MM.1S (cell line): ENCODE measurements around the gene PRR20G.

Experiments
- DNase-seq: peaks from one replicate; pipeline ENCODE4 v3.0.0-alpha.2; 2015
- H2AFZ ChIP-seq: fragments of 300-600 bp; sonication (generic); 2 replicates; pipeline ENCODE4 v1.6.0; 2016; ENCODE audit warnings: antibody characterized with exemption, low read length
- H3F3A ChIP-seq: fragments of 300-600 bp; sonication (generic); 2 replicates; pipeline ENCODE4 v1.6.1; 2016; ENCODE audit warnings: mild to moderate bottlenecking, antibody characterized with exemption, low read length, moderate library complexity, mixed read lengths; ENCODE audit not compliant: insufficient read depth
- H3K27ac ChIP-seq: fragments of 300-600 bp; sonication (generic); 2 replicates; pipeline ENCODE4 v1.5.1; 2016; ENCODE audit warnings: mild to moderate bottlenecking, low read length
- H3K27me3 ChIP-seq: fragments of 300-600 bp; sonication (generic); replicated peaks from 2 replicates; pipeline ENCODE4 v1.6.0; 2016; ENCODE audit warnings: low read length; ENCODE audit not compliant: insufficient read depth
- H3K36me3 ChIP-seq: fragments of 300-600 bp; sonication (generic); replicated peaks from 2 replicates; pipeline ENCODE4 v1.6.1; 2016; ENCODE audit warnings: mild to moderate bottlenecking, low read length, mixed read lengths; ENCODE audit not compliant: insufficient read depth
- H3K4me1 ChIP-seq: fragments of 300-600 bp; sonication (generic); 2 replicates; pipeline ENCODE4 v1.6.1; 2016; ENCODE audit warnings: low read length, mixed read lengths
- H3K4me2 ChIP-seq: fragments of 300-600 bp; sonication (generic); 2 replicates; pipeline ENCODE4 v1.6.0; 2016; ENCODE audit warnings: low read depth, low read length
- H3K4me3 ChIP-seq: fragments of 300-600 bp; sonication (generic); 2 replicates; pipeline ENCODE4 v1.5.1; 2016; ENCODE audit warnings: low read length, mixed read lengths
- H3K79me2 ChIP-seq: fragments of 300-600 bp; sonication (generic); 2 replicates; pipeline ENCODE4 v1.6.1; 2016; ENCODE audit warnings: mixed run types, low read length, mixed read lengths
- H3K9ac ChIP-seq: fragments of 300-600 bp; sonication (generic); 2 replicates; pipeline ENCODE4 v1.6.1; 2016; ENCODE audit warnings: low read length, mixed read lengths
- H3K9me2 ChIP-seq: fragments of 300-600 bp; sonication (generic); replicated peaks from 2 replicates; pipeline ENCODE4 v1.6.1; 2016; ENCODE audit warnings: mild to moderate bottlenecking, low read length, mixed read lengths; ENCODE audit not compliant: insufficient read depth
- H3K9me3 ChIP-seq: fragments of 300-600 bp; sonication (generic); replicated peaks from 2 replicates; pipeline ENCODE4 v1.6.1; 2016; ENCODE audit warnings: mild to moderate bottlenecking, low read length, mixed read lengths; ENCODE audit not compliant: insufficient read depth
- H4K20me1 ChIP-seq: fragments of 300-600 bp; sonication (generic); 2 replicates; pipeline ENCODE4 v1.6.1; 2016; ENCODE audit warnings: mild to moderate bottlenecking, low read length, moderate library complexity, mixed read lengths; ENCODE audit not compliant: insufficient read depth
- EZH2 ChIP-seq: fragments of 300-600 bp; sonication (generic); optimal IDR thresholded peaks from 2 replicates; pipeline ENCODE3; 2017; ENCODE audit warnings: low read depth, mild to moderate bottlenecking, antibody characterized with exemption, low read length, mixed read lengths
- EZH2phosphoT487 ChIP-seq: fragments of 300-600 bp; sonication (generic); IDR thresholded peaks from 2 replicates; pipeline ENCODE4 v1.6.1; 2018; ENCODE audit warnings: antibody characterized with exemption, low read length
- TF ChIP-seq, protein P1 (sequence below): fragments of 300-600 bp; sonication (generic); IDR thresholded peaks from 2 replicates; pipeline ENCODE4 v1.5.1; 2016; ENCODE audit warnings: antibody characterized with exemption, low read length, mixed read lengths

PRR20G gene

GRCh38 chr3:127259882-127260281, 28.0 kb downstream of the PRR20G start:
- Histone ChIP-seq H3K4me3 (no peak overlapping the region), H3K27ac (no peak overlapping the region), H4K20me1 (no peaks in the 10 kb centered on the region), H3K27me3 (0 out of 2 replicates have a peak, but pooled peaks cover 6% of the 10 kb centered on the region), H3K79me2 (no peaks in the 10 kb centered on the region), H2AFZ (no peak overlapping the region), H3K4me2 (no peak overlapping the region), H3K36me3 (no peaks in the 10 kb centered on the region), H3K9ac (no peak overlapping the region), H3K9me3 (no peaks in the 10 kb centered on the region), H3K4me1 (no peaks in the 10 kb centered on the region), H3K9me2 (no peaks in the 10 kb centered on the region), H3F3A (no peaks in the 10 kb centered on the region)
- TF ChIP-seq, protein P1, sequence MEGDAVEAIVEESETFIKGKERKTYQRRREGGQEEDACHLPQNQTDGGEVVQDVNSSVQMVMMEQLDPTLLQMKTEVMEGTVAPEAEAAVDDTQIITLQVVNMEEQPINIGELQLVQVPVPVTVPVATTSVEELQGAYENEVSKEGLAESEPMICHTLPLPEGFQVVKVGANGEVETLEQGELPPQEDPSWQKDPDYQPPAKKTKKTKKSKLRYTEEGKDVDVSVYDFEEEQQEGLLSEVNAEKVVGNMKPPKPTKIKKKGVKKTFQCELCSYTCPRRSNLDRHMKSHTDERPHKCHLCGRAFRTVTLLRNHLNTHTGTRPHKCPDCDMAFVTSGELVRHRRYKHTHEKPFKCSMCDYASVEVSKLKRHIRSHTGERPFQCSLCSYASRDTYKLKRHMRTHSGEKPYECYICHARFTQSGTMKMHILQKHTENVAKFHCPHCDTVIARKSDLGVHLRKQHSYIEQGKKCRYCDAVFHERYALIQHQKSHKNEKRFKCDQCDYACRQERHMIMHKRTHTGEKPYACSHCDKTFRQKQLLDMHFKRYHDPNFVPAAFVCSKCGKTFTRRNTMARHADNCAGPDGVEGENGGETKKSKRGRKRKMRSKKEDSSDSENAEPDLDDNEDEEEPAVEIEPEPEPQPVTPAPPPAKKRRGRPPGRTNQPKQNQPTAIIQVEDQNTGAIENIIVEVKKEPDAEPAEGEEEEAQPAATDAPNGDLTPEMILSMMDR, result no peak
- TF ChIP-seq EZH2 (no peak), EZH2phosphoT487 (no peak)
- DNase-seq, result no peak

DNA sequence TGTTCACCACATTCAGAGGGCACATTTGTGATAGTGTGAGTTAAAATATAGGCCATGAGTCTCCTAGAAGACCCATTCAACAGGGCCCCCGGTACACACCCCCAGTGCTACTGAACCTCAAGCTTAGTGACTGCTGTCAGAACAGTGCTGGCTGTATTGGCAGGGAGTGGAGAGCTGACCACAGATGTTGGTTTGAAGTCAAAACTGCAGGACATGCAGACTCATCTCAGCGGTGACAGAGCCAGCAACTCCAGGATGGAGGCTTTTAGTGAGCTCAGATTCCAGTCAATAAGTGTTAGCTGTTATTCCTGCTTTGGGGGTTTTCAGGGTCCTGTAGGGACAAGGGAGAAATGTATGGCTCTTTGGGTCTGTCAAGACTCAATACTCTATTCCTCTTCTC, 29.1 kb downstream of the PRR20G start:
- Histone ChIP-seq H3K4me3 (no peak overlapping the region), H3K36me3 (no peaks in the 10 kb centered on the region), H3K27ac (no peak overlapping the region), H3K79me2 (no peaks in the 10 kb centered on the region), H4K20me1 (no peaks in the 10 kb centered on the region), H3K9me3 (no peaks in the 10 kb centered on the region), H3K9me2 (no peaks in the 10 kb centered on the region), H3K27me3 (no peaks in the 10 kb centered on the region), H3K4me2 (no peak overlapping the region), H3K4me1 (no peaks in the 10 kb centered on the region), H3F3A (no peaks in the 10 kb centered on the region), H3K9ac (no peak overlapping the region), H2AFZ (no peak overlapping the region)
- TF ChIP-seq EZH2, result no peak
- TF ChIP-seq, protein P1, result no peak
- no peak for TF ChIP-seq EZH2phosphoT487
- no peak for DNase-seq

DNA sequence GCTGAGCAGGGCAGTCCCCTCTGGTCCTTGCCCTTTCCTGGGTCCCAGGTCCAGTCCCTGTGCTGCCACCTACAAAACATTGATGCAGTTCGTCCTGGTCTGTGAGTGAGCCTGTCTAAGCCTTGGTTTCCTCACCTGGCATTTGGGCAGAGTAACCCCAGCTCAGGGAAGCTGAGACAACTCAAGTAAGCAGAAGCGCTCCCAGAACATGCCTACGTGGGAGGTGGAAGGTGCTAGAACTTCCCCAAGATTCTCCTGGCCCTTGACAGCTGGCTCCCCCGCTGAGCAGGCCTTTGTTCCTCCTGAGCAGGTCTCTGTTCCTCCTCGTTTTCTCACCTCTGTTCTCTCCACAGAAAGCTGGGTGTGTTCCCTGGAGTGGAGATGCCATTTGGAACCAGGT, 30.5 kb downstream of the PRR20G start:
- no peaks in the 10 kb centered on the region for H3K4me1 ChIP-seq
- DNase-seq, result no peak
- no peaks in the 10 kb centered on the region for H4K20me1 ChIP-seq
- no peaks in the 10 kb centered on the region for H3K9me2 ChIP-seq
- H3K27me3 ChIP-seq, result 0 out of 2 replicates have a peak, but pooled peaks cover 5% of the 10 kb centered on the region
- H3K4me2 ChIP-seq, result no peak overlapping the region
- no peaks in the 10 kb centered on the region for H3K9me3 ChIP-seq
- no peak overlapping the region for H3K27ac ChIP-seq
- H3K79me2 ChIP-seq, result no peaks in the 10 kb centered on the region
- no peaks in the 10 kb centered on the region for H3F3A ChIP-seq
- H2AFZ ChIP-seq, result no peak overlapping the region
- H3K36me3 ChIP-seq, result no peaks in the 10 kb centered on the region
- TF ChIP-seq EZH2 (no peak), EZH2phosphoT487 (no peak)
- TF ChIP-seq, protein P1, result no peak
- no peak overlapping the region for H3K9ac ChIP-seq
- no peak overlapping the region for H3K4me3 ChIP-seq
